GM12878 (cell line): ENCODE results near the gene ANK3. TPM values are rescaled to one million over a fixed set of nuclear protein-coding genes. Genes with fewer than 3 reads are reported as not detected.

Experiments
- ATAC-seq: fragments of 200-7000 bp; cut with Tn5 transposase; 3 replicates; pipeline ENCODE4 v1.9.1; 2020; ENCODE audit warnings: mild to moderate bottlenecking, moderate library complexity
- BruUV-seq: library from RNA; stranded (reverse); fragments of 400-500 nt; replicated peaks from 2 replicates; lab custom pipeline; 2021; lab: Mats Ljungman, UMichigan
- CTCF ChIA-PET: fragments of 300-600 bp; sonication (Branson Sonifier 250); formaldehyde crosslinking; extraction: SDS; loops from one replicate; lab custom pipeline; 2021; ENCODE audit warnings: inconsistent platforms; lab: Yijun Ruan, JAX
- POLR2A ChIA-PET: fragments of 350-600 bp; formaldehyde crosslinking; extraction: SDS; loops from one replicate; lab custom pipeline; 2021; ENCODE audit warnings: inconsistent platforms; lab: Charles Lee
- RAD21 ChIA-PET: fragments of 300-600 bp; sonication (Branson Sonifier 250); formaldehyde crosslinking; loops from one replicate; lab custom pipeline; 2023; ENCODE audit warnings: antibody characterized with exemption; ENCODE audit not compliant: unreplicated experiment; lab: Charles Lee
- SMC1A ChIA-PET: fragments of 300-600 bp; sonication (Branson Sonifier 250); formaldehyde crosslinking; loops from one replicate; lab custom pipeline; 2023; ENCODE audit not compliant: unreplicated experiment, uncharacterized antibody; lab: Charles Lee
- DNase-seq: peaks from one replicate; pipeline ENCODE4 v3.0.0-alpha.2; 2011; ENCODE audit warnings: low read depth, low spot score
- FAIRE-seq: peaks from 3 replicates; lab custom pipeline; 2011; peaks lifted over from hg19 to GRCh38; lab: Jason Lieb, UNC
- H2AFZ ChIP-seq: 2 replicates; pipeline ENCODE4 v1.6.0; 2011; ENCODE audit warnings: low read depth, low read length, control low read depth; ENCODE audit not compliant: control insufficient read depth
- H3K27ac ChIP-seq: 2 replicates; pipeline ENCODE4 v1.5.1; 2011; ENCODE audit warnings: control low read depth; ENCODE audit not compliant: control insufficient read depth, insufficient read depth
- H3K27me3 ChIP-seq, 2 experiments: replicated peaks in 1 of 2; 2 replicates each; pipeline versions ENCODE4 v1.6.0 to v1.6.1; 2011; ENCODE audit warnings: low read length in 1 of 2; ENCODE audit not compliant: control insufficient read depth in 2 of 2, insufficient read depth in 2 of 2
- H3K36me3 ChIP-seq, 2 experiments: 2 replicates each; pipeline ENCODE4 v1.5.1; 2011; ENCODE audit warnings: low read length in 1 of 2; ENCODE audit not compliant: control insufficient read depth in 2 of 2, insufficient read depth in 2 of 2
- H3K4me1 ChIP-seq: 2 replicates; pipeline ENCODE4 v1.6.1; 2011; ENCODE audit warnings: mild to moderate bottlenecking, low read length, moderate library complexity, mixed read lengths; ENCODE audit not compliant: control insufficient read depth, insufficient read depth
- H3K4me2 ChIP-seq: 2 replicates; pipeline ENCODE4 v1.6.0; 2011; ENCODE audit warnings: control low read depth; ENCODE audit not compliant: control insufficient read depth, insufficient read depth
- H3K4me3 ChIP-seq: fragments of 200-600 bp; sonication (generic); 2 replicates; pipeline ENCODE4 v1.5.1; 2016
- H3K79me2 ChIP-seq: 2 replicates; pipeline ENCODE4 v1.6.0; 2011; ENCODE audit warnings: low read length; ENCODE audit not compliant: control insufficient read depth, insufficient read depth
- H3K9ac ChIP-seq: 2 replicates; pipeline ENCODE4 v1.8.0; 2011; ENCODE audit warnings: low read length, control low read depth, mixed read lengths; ENCODE audit not compliant: control insufficient read depth, insufficient read depth
- H3K9me3 ChIP-seq: replicated peaks from 3 replicates; pipeline ENCODE4 v1.5.1; 2011; ENCODE audit warnings: mild to moderate bottlenecking, low read length; ENCODE audit not compliant: control insufficient read depth, insufficient read depth
- H4K20me1 ChIP-seq: 2 replicates; pipeline ENCODE4 v1.6.0; 2011; ENCODE audit not compliant: control insufficient read depth, insufficient read depth
- BHLHE40 ChIP-seq, 2 experiments: fragments of 450-650 bp in 1 of 2; IDR thresholded peaks; 2 replicates each; pipeline ENCODE4 v1.6.1; 2011 to 2017; ENCODE audit warnings: low read depth in 2 of 2, borderline replicate concordance in 1 of 2, improper control_type of control experiment in 1 of 2, low read length in 1 of 2, mild to moderate bottlenecking in 1 of 2
- ETV6 ChIP-seq, 2 experiments: fragments of 450-650 bp in 1 of 2; IDR thresholded peaks in 1 of 2; conservative IDR thresholded peaks in 1 of 2; 2 replicates each; pipeline ENCODE4 v1.6.1; 2014; ENCODE audit warnings: antibody characterized with exemption in 1 of 2, borderline replicate concordance in 1 of 2, low read depth in 1 of 2, mild to moderate bottlenecking in 1 of 2, moderate library complexity in 1 of 2
- HDAC6 ChIP-seq: fragments of 200-600 bp; sonication (generic); IDR thresholded peaks from one replicate; pipeline ENCODE4 v1.8.0; 2017; ENCODE audit warnings: antibody characterized with exemption; ENCODE audit not compliant: unreplicated experiment
- HDGF ChIP-seq: fragments of 450-650 bp; IDR thresholded peaks from 2 replicates; pipeline ENCODE4 v1.6.1; 2016; ENCODE audit warnings: antibody characterized with exemption
- KDM1A ChIP-seq: fragments of 200-600 bp; sonication (generic); IDR thresholded peaks from 2 replicates; pipeline ENCODE4 v1.6.1; 2016; ENCODE audit warnings: borderline replicate concordance
- NR2C1 ChIP-seq: fragments of 450-650 bp; IDR thresholded peaks from 2 replicates; pipeline ENCODE4 v1.6.1; 2017; ENCODE audit warnings: antibody characterized with exemption, mild to moderate bottlenecking, moderate library complexity
- POLR2AphosphoS2 ChIP-seq: IDR thresholded peaks from 2 replicates; pipeline ENCODE4 v1.6.1; 2011; ENCODE audit warnings: low read depth, mild to moderate bottlenecking, low read length, improper control_type of control experiment, moderate library complexity
- RAD51 ChIP-seq: fragments of 450-650 bp; IDR thresholded peaks from 2 replicates; pipeline ENCODE4 v1.6.1; 2016; ENCODE audit warnings: moderate library complexity, mild to moderate bottlenecking, inconsistent platforms
- SIX5 ChIP-seq: IDR thresholded peaks from 2 replicates; pipeline ENCODE4 v1.6.1; 2011; ENCODE audit warnings: mild to moderate bottlenecking, low read depth, low read length, moderate library complexity; ENCODE audit not compliant: severe bottlenecking
- SREBF2 ChIP-seq: IDR thresholded peaks from 2 replicates; pipeline ENCODE4 v1.6.1; 2012; ENCODE audit warnings: mild to moderate bottlenecking, low read length
- STAT3 ChIP-seq: IDR thresholded peaks from 2 replicates; pipeline ENCODE4 v1.6.1; 2011; ENCODE audit warnings: low read depth, low read length, improper control_type of control experiment
- WGBS: methylation state at CpG from one replicate; pipeline ENCODE4 v1.1.6; 2016; ENCODE audit warnings: low lambda C conversion rate; ENCODE audit not compliant: insufficient replicate concordance, insufficient coverage; ENCODE audit errors: missing lambda C conversion rate; 5-methylcytosine and 5-hydroxymethylcytosine counted together
- in situ Hi-C: fragments of 300-500 bp; cut with MboI; formaldehyde crosslinking; loops from 9 replicates; pipeline ENCODE4 v1.14.3; 2018; ENCODE audit warnings: mixed read lengths
- intact Hi-C: fragments of 100-400 bp; cut with micrococcal nuclease; formaldehyde crosslinking; loops from one replicate; pipeline ENCODE4 v1.14.2; 2022; ENCODE audit not compliant: unreplicated experiment
- polyA plus RNA-seq, 11 experiments: library from polyadenylated mRNA; depleted of rRNA in 4 of 11; unstranded in 6 of 11; stranded (reverse) in 5 of 11; fragments of >200 nt; fragmentation: Nextera tagmentation in 4 of 11; fragmentation: Illumina TruSeq in 1 of 11; extraction: Ambion mirVana in 4 of 11; extraction: Trizol in 1 of 11; gene quantifications; 1 replicate in 1 of 11; 2 replicates in 10 of 11; pipeline versions ENCODE4 v1.2.1 to v1.2.3, GENCODE V29; 2011 to 2016; ENCODE audit warnings: inconsistent platforms in 2 of 11, missing spikeins in 2 of 11, low read depth in 1 of 11
- total RNA-seq, 4 experiments: library from RNA; depleted of rRNA in 3 of 4; stranded (reverse); fragments of >200 nt in 3 of 4; fragmentation: Illumina TruSeq in 1 of 4; extraction: Trizol in 1 of 4; gene quantifications; 2 replicates each; pipeline versions ENCODE4 v1.2.1 to v1.2.3, GENCODE V29; 2013 to 2021

Gene ANK3
- total and polyA plus RNA-seq, 10 of the 15 experiments (the other 5 are each of a cell fraction or from before 2014, with no cell fraction given), result 0.06 to 0.82 (median 0.20) TPM; not detected in 2

DNA sequence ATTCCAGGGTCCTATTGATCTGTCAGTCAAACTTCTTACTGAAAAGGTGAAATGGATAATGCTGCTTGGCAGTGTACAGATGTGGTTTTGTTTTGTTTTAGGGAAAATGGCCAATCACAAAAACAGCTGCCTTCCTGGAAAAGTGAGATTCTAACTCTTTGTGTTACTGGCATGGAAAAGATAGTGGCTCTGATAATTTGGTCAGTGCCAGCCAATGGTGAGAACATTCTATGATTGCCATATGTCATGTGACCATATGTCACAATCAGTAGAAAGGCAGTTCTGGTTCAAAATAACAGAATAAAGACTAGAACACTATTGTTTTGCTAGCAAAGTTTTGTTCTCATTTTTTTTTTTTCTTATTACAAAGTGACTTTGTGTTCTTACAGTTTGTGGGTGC lies 344.1 kb downstream of the ANK3 start:
- ChIA-PET CTCF (no interaction called here), POLR2A (interaction anchor here (0.6 kb wide), 1 partner anchor 379 kb away, joined by 3 read pairs; no protein-coding TSS in a partner anchor), SMC1A (no interaction called here), RAD21 (no interaction called here)
- TF ChIP-seq ETV6 (conservative IDR thresholded peaks at IDR 0.05 in 1 of 2, IDR thresholded peaks at IDR 0.05 in 1 of 2; ENCODE audit: borderline replicate concordance in 1 of 2, low read depth in 1 of 2) (no peak), POLR2AphosphoS2 (no peak)
- FAIRE-seq (no peak), DNase-seq (no peak), ATAC-seq (no peak)
- Histone ChIP-seq H3K4me3 (no peak overlapping the region), H3K9me3 (no peaks in the 10 kb centered on the region), H3K9ac (no peak overlapping the region), H3K4me2 (no peak overlapping the region), H3K79me2 (no peaks in the 10 kb centered on the region), H2AFZ (no peak overlapping the region), H4K20me1 (no peaks in the 10 kb centered on the region), H3K36me3 (no peaks in the 10 kb centered on the region), H3K27me3 (no peaks in the 10 kb centered on the region; a peak in 1 of 4 replicates), H3K4me1 (peaks cover 6% of the 10 kb centered on the region; the same call in 1 of the 2 replicates), H3K27ac (no peak overlapping the region)
- in situ Hi-C loops (no loop called here), intact Hi-C loops (no loop called here)
- no TSS peak for BruUV-seq

- Histone ChIP-seq H3K4me2 (no peak overlapping the region), H3K9ac (no peak overlapping the region), H2AFZ (no peak overlapping the region), H3K79me2 (no peaks in the 10 kb centered on the region), H3K36me3 (no peaks in the 10 kb centered on the region), H3K4me1 (peaks cover 6% of the 10 kb centered on the region; the same call in 1 of the 2 replicates), H3K4me3 (no peak overlapping the region), H3K27me3 (no peaks in the 10 kb centered on the region), H4K20me1 (no peaks in the 10 kb centered on the region), H3K27ac (no peak overlapping the region), H3K9me3 (no peaks in the 10 kb centered on the region)
- no peak for ATAC-seq
- DNase-seq, result no peak
- SMC1A ChIA-PET, result interaction anchor here (0.6 kb wide), 1 partner anchor 11 kb away, joined by 3 read pairs; no protein-coding TSS in a partner anchor
- TF ChIP-seq STAT3 (no peak), HDGF (no peak), KDM1A (no peak), BHLHE40 (IDR thresholded peaks at IDR 0.05; ENCODE audit: borderline replicate concordance in 1 of 2, low read depth in 2 of 2, low read length in 1 of 2) (no peak), HDAC6 (no peak), SIX5 (no peak), RAD51 (no peak), NR2C1 (no peak), SREBF2 (no peak)
- RAD21 ChIA-PET, result no interaction called here
- BruUV-seq, result no TSS peak
- no peak for FAIRE-seq
- POLR2A ChIA-PET, result no interaction called here
- CTCF ChIA-PET, result no interaction called here
- in situ Hi-C loops (no loop called here), intact Hi-C loops (no loop called here)
- 0% methylated on average over 2 of the region's 2 CpGs for WGBS
Measured at GRCh38 chr10:60044971-60045370, 344.7 kb downstream of the ANK3 start.
